Neural progenitor cell (in vitro differentiated cells): Measurements from ENCODE around the gene RNU6-8. TPM values are rescaled to one million over a fixed set of nuclear protein-coding genes. Genes with fewer than 3 reads are reported as not detected.

ENCODE experiments used
- DNase-seq: peaks from one replicate; pipeline ENCODE4 v3.0.0-alpha.2; 2016; ENCODE audit warnings: low spot score
- H2AFZ ChIP-seq: fragments of 200-600 bp; sonication (generic); replicated peaks from 2 replicates; pipeline ENCODE4 v1.6.1; 2016; ENCODE audit warnings: antibody characterized with exemption
- H3F3A ChIP-seq: fragments of 200-600 bp; sonication (generic); 2 replicates; pipeline ENCODE4 v1.6.1; 2016; ENCODE audit warnings: antibody characterized with exemption, low read depth
- H3K27ac ChIP-seq: fragments of 200-600 bp; sonication (generic); 2 replicates; pipeline ENCODE4 v1.5.1; 2016; ENCODE audit warnings: mild to moderate bottlenecking
- H3K27me3 ChIP-seq: fragments of 200-600 bp; sonication (generic); 2 replicates; pipeline ENCODE4 v1.6.1; 2016; ENCODE audit warnings: mild to moderate bottlenecking, moderate library complexity
- H3K36me3 ChIP-seq: fragments of 200-600 bp; sonication (generic); 2 replicates; pipeline ENCODE4 v1.5.1; 2016
- H3K4me1 ChIP-seq: fragments of 200-600 bp; sonication (generic); 2 replicates; pipeline ENCODE4 v1.6.1; 2016; ENCODE audit warnings: mixed run types
- H3K4me2 ChIP-seq: fragments of 200-600 bp; sonication (generic); 2 replicates; pipeline ENCODE4 v1.6.1; 2016
- H3K4me3 ChIP-seq: fragments of 200-600 bp; sonication (generic); 2 replicates; pipeline ENCODE4 v1.5.1; 2016
- H3K79me2 ChIP-seq: fragments of 200-600 bp; sonication (generic); 2 replicates; pipeline ENCODE4 v1.6.1; 2016; ENCODE audit warnings: low read depth
- H3K9ac ChIP-seq: fragments of 200-600 bp; sonication (generic); 2 replicates; pipeline ENCODE4 v1.6.1; 2016
- H3K9me3 ChIP-seq: fragments of 200-600 bp; sonication (generic); 2 replicates; pipeline ENCODE4 v1.5.1; 2016; ENCODE audit warnings: low read depth
- H4K20me1 ChIP-seq: fragments of 200-600 bp; sonication (generic); 2 replicates; pipeline ENCODE4 v1.6.1; 2016; ENCODE audit warnings: low read depth
- H3K27ac Mint-ChIP-seq: 3 replicates; pipeline ENCODE4 v1.8.0; 2021; ENCODE audit warnings: mixed read lengths
- H3K27me3 Mint-ChIP-seq: 2 replicates; pipeline ENCODE4 v1.8.0; 2022; ENCODE audit warnings: low read depth, mild to moderate bottlenecking, inconsistent platforms, moderate library complexity, mixed read lengths; ENCODE audit not compliant: insufficient read depth
- H3K36me3 Mint-ChIP-seq: 3 replicates; pipeline ENCODE4 v1.8.0; 2021; ENCODE audit warnings: mixed read lengths
- H3K4me1 Mint-ChIP-seq: 3 replicates; pipeline ENCODE4 v1.8.0; 2021; ENCODE audit warnings: mixed read lengths
- H3K4me3 Mint-ChIP-seq: 3 replicates; pipeline ENCODE4 v1.8.0; 2021; ENCODE audit warnings: mild to moderate bottlenecking, moderate library complexity, mixed read lengths
- H3K9me3 Mint-ChIP-seq: 3 replicates; pipeline ENCODE4 v1.8.0; 2020; ENCODE audit warnings: mixed read lengths
- EZH2 ChIP-seq: fragments of 200-600 bp; sonication (generic); IDR thresholded peaks from 2 replicates; pipeline ENCODE4 v1.6.1; 2017; ENCODE audit warnings: antibody characterized with exemption, mild to moderate bottlenecking, moderate library complexity
- EZH2phosphoT487 ChIP-seq: fragments of 200-600 bp; sonication (generic); IDR thresholded peaks from 2 replicates; pipeline ENCODE4 v1.6.1; 2017; ENCODE audit warnings: antibody characterized with exemption
- total RNA-seq: library from RNA; depleted of rRNA; stranded (reverse); fragments of >200 nt; gene quantifications from 2 replicates; pipeline ENCODE4 v1.2.3, GENCODE V29; 2015; ENCODE audit warnings: low replicate concordance
- TF ChIP-seq, protein P1 (sequence below): fragments of 200-600 bp; sonication (generic); IDR thresholded peaks from 2 replicates; pipeline ENCODE4 v1.5.1; 2017; ENCODE audit warnings: antibody characterized with exemption, mild to moderate bottlenecking

Gene RNU6-8
- total RNA-seq, 1 donor from 2014 or later: not detected

DNA sequence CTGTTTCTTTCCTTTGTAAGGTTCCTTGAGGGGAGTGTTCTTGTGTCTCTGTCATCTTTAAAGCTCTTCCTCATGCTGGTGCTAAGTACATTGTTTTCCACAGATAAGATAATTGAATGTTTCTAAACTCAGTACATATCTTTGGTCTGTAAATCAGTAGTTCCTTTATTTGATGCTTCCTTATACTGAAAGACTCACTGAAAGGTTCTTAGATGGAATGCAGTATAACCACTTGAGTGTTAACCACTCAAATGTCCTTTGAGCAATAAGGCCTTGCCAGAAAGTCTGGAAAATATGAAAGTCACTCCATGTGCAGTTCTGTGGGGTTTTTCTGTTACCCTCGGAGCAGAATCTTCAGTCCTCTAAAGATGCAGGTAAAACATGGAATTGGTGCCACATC lies 23.0 kb upstream of the RNU6-8 start:
- H3K4me3 Mint-ChIP-seq: no peak overlapping the region
- no peaks in the 10 kb centered on the region for H3K79me2 ChIP-seq
- H3K27me3 ChIP-seq: no peaks in the 10 kb centered on the region
- H3K9me3 ChIP-seq: no peaks in the 10 kb centered on the region
- no peak overlapping the region for H3K4me3 ChIP-seq
- no peaks in the 10 kb centered on the region for H4K20me1 ChIP-seq
- peaks cover 7% of the 10 kb centered on the region for H3K4me1 ChIP-seq
- TF ChIP-seq, protein P1, sequence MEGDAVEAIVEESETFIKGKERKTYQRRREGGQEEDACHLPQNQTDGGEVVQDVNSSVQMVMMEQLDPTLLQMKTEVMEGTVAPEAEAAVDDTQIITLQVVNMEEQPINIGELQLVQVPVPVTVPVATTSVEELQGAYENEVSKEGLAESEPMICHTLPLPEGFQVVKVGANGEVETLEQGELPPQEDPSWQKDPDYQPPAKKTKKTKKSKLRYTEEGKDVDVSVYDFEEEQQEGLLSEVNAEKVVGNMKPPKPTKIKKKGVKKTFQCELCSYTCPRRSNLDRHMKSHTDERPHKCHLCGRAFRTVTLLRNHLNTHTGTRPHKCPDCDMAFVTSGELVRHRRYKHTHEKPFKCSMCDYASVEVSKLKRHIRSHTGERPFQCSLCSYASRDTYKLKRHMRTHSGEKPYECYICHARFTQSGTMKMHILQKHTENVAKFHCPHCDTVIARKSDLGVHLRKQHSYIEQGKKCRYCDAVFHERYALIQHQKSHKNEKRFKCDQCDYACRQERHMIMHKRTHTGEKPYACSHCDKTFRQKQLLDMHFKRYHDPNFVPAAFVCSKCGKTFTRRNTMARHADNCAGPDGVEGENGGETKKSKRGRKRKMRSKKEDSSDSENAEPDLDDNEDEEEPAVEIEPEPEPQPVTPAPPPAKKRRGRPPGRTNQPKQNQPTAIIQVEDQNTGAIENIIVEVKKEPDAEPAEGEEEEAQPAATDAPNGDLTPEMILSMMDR: no peak
- H3K36me3 ChIP-seq: no peaks in the 10 kb centered on the region
- H3K27me3 Mint-ChIP-seq: peaks cover 6% of the 10 kb centered on the region
- peaks cover 17% of the 10 kb centered on the region for H3K4me1 Mint-ChIP-seq
- H3F3A ChIP-seq: no peaks in the 10 kb centered on the region
- H3K4me2 ChIP-seq: no peak overlapping the region
- no peaks in the 10 kb centered on the region for H3K9me3 Mint-ChIP-seq
- no peak overlapping the region for H3K9ac ChIP-seq
- no peak overlapping the region for H3K27ac Mint-ChIP-seq
- H3K36me3 Mint-ChIP-seq: no peaks in the 10 kb centered on the region
- no peak for DNase-seq
- no peak overlapping the region for H2AFZ ChIP-seq
- no peak overlapping the region for H3K27ac ChIP-seq

DNA sequence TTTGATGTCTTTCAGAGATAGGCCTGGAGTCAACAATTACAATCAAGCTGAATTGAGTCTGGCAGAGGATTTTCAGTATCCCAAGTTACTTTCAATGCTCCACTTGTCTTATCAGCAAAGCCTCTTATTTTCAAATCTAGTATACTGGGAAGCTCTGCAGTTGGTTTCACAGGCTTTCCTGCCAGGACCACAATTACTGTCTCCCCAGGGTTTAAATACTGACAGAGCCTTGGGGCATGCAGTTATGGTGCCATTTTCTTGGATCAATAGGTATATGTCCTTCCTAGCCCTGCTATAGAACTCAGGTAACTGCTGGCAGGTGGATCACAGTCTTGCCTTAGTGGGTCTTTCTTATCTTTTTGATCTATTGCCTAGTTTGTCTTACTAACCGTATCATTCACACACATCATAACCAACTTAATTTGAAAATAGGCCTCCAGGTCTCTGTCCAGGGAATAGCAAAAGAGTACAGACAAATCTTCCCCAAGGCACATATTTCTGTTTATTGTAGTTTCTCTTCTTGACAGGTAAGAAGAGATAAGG lies 22.4 kb upstream of the RNU6-8 start:
- H3K27ac ChIP-seq: no peak overlapping the region
- TF ChIP-seq, protein P1: no peak
- TF ChIP-seq EZH2 (no peak), EZH2phosphoT487 (no peak)
- no peak overlapping the region for H3K4me2 ChIP-seq
- H3K9me3 Mint-ChIP-seq: no peaks in the 10 kb centered on the region
- no peaks in the 10 kb centered on the region for H3F3A ChIP-seq
- H3K9ac ChIP-seq: no peak overlapping the region
- no peaks in the 10 kb centered on the region for H3K36me3 Mint-ChIP-seq
- H3K36me3 ChIP-seq: no peaks in the 10 kb centered on the region
- no peaks in the 10 kb centered on the region for H4K20me1 ChIP-seq
- no peak overlapping the region for H2AFZ ChIP-seq
- H3K4me1 Mint-ChIP-seq: peaks cover 17% of the 10 kb centered on the region
- no peak overlapping the region for H3K4me3 ChIP-seq
- H3K9me3 ChIP-seq: no peaks in the 10 kb centered on the region
- H3K4me1 ChIP-seq: peaks cover 7% of the 10 kb centered on the region
- peak overlapping the region; percentile 4 for H3K4me3 Mint-ChIP-seq
- no peaks in the 10 kb centered on the region for H3K27me3 ChIP-seq
- no peak overlapping the region for H3K27ac Mint-ChIP-seq
- no peaks in the 10 kb centered on the region for H3K79me2 ChIP-seq
- H3K27me3 Mint-ChIP-seq: peaks cover 6% of the 10 kb centered on the region
- DNase-seq: peak; percentile 4

DNA sequence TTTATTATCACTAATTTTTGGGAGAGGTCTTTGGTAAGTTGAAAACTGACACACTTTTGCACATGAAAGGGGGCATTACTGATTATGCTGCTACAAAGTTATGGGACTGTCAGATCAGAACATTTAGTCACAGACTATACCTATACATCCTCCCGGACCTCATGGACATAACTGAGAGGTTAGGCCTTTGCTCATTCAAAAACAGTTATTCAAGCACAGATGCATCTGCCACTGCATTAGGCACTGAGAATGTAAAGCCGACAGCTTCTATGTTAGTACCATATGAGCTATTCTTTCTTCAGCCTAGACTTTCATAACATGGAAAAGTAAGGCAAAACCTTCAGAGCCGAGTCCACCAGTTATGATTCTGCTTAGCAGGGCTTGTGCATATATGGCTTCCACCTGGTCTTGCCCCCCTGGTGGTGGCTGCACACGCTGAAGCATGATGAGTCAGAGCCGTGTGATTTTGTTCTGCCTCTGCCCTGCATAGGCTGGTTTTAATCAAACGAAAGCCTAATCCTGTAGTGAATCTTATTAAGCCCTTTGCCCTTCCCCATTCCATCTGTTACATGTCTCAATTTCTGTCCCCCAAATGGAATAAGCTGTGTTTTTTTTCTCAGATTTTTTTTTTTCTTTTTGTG lies 21.8 kb upstream of the RNU6-8 start:
- H3K27ac Mint-ChIP-seq: no peak overlapping the region
- no peak overlapping the region for H3K9ac ChIP-seq
- DNase-seq: peak; percentile 47

More for the DNA sequence above, 21.8 kb upstream of the RNU6-8 start:
- H3K9me3 ChIP-seq: no peaks in the 10 kb centered on the region
- no peak overlapping the region for H2AFZ ChIP-seq
- Mint-ChIP-seq H3K4me3 (peak overlapping the region; percentile 4), H3K9me3 (no peaks in the 10 kb centered on the region), H3K27me3 (peaks cover 6% of the 10 kb centered on the region), H3K4me1 (peaks cover 17% of the 10 kb centered on the region), H3K36me3 (no peaks in the 10 kb centered on the region)
- no peak overlapping the region for H3K4me2 ChIP-seq
- H3K27me3 ChIP-seq: no peaks in the 10 kb centered on the region
- H3K4me3 ChIP-seq: no peak overlapping the region
- no peak for TF ChIP-seq EZH2
- TF ChIP-seq, protein P1: peak; percentile 24
- H4K20me1 ChIP-seq: no peaks in the 10 kb centered on the region
- no peak overlapping the region for H3K27ac ChIP-seq
- H3K79me2 ChIP-seq: no peaks in the 10 kb centered on the region
- H3K36me3 ChIP-seq: no peaks in the 10 kb centered on the region
- peaks cover 7% of the 10 kb centered on the region for H3K4me1 ChIP-seq
- no peaks in the 10 kb centered on the region for H3F3A ChIP-seq
